ENCODE measurements around the gene DENND1B.
"Not testable (repeated sequence)": the region's sequence is repeated elsewhere in the genome, so short reads cannot be mapped to it uniquely, and the experiment has no call there.

DENND1B gene

GRCh38 chr1:197743578-197743977 is 31.7 kb downstream of the DENND1B start:
- no peak for DNase-seq (ENCODE audit: low spot score)

GRCh38 chr1:197740992-197741391 is 34.3 kb downstream of the DENND1B start:
- DNase-seq (ENCODE audit: low spot score) = no peak

GRCh38 chr1:197738927-197739326 is 36.4 kb downstream of the DENND1B start:
- no peak for DNase-seq (ENCODE audit: low spot score)

GRCh38 chr1:197737916-197738315 is 37.4 kb downstream of the DENND1B start:
- no peak for DNase-seq (ENCODE audit: low spot score)

GRCh38 chr1:197736685-197737084 is 38.6 kb downstream of the DENND1B start:
- DNase-seq (ENCODE audit: low spot score) = no peak

- DNase-seq (ENCODE audit: low spot score) = no peak
These were observed 39.8 kb downstream of the DENND1B start for GRCh38 chr1:197735461-197735860.

GRCh38 chr1:197733324-197733723 is 42.0 kb downstream of the DENND1B start:
- no peak for DNase-seq (ENCODE audit: low spot score)

- DNase-seq (ENCODE audit: low spot score) = no peak
These were observed 43.1 kb downstream of the DENND1B start for GRCh38 chr1:197732187-197732586.

- DNase-seq (ENCODE audit: low spot score) = no peak
These were observed 43.8 kb downstream of the DENND1B start for GRCh38 chr1:197731449-197731848.

- DNase-seq (ENCODE audit: low spot score) = no peak
These were observed 49.3 kb downstream of the DENND1B start for GRCh38 chr1:197725976-197726375.

- no peak for DNase-seq (ENCODE audit: low spot score)
These were observed 50.2 kb downstream of the DENND1B start for GRCh38 chr1:197725044-197725443.

- no peak for DNase-seq (ENCODE audit: low spot score)
These were observed 59.5 kb downstream of the DENND1B start for GRCh38 chr1:197715806-197716205.

- no peak for DNase-seq (ENCODE audit: low spot score)
These were observed 68.7 kb downstream of the DENND1B start for GRCh38 chr1:197706601-197707000.

GRCh38 chr1:197705941-197706340 is 69.3 kb downstream of the DENND1B start:
- DNase-seq (ENCODE audit: low spot score) = no peak

- DNase-seq (ENCODE audit: low spot score) = not testable (repeated sequence)
These were observed 74.6 kb downstream of the DENND1B start for GRCh38 chr1:197700688-197701087.

- no peak for DNase-seq (ENCODE audit: low spot score)
These were observed 78.9 kb downstream of the DENND1B start for GRCh38 chr1:197696372-197696771.

- no peak for DNase-seq (ENCODE audit: low spot score)
These were observed 79.3 kb downstream of the DENND1B start for GRCh38 chr1:197695961-197696360.

- no peak for DNase-seq (ENCODE audit: low spot score)
These were observed 82.3 kb downstream of the DENND1B start for GRCh38 chr1:197692965-197693364.

GRCh38 chr1:197691816-197692215 is 83.5 kb downstream of the DENND1B start:
- DNase-seq (ENCODE audit: low spot score) = no peak

- no peak for DNase-seq (ENCODE audit: low spot score)
These were observed 85.2 kb downstream of the DENND1B start for GRCh38 chr1:197690074-197690473.

- DNase-seq (ENCODE audit: low spot score) = no peak
These were observed 87.0 kb downstream of the DENND1B start for GRCh38 chr1:197688233-197688632.

- DNase-seq (ENCODE audit: low spot score) = no peak
These were observed 88.5 kb downstream of the DENND1B start for GRCh38 chr1:197686702-197687355.

GRCh38 chr1:197686231-197686630 is 89.0 kb downstream of the DENND1B start:
- DNase-seq (ENCODE audit: low spot score) = no peak

- no peak for DNase-seq (ENCODE audit: low spot score)
These were observed 89.5 kb downstream of the DENND1B start for GRCh38 chr1:197685785-197686184.

All from D341Med (cell line).